HG03457 (cell line): ENCODE measurements around the gene ZMYND11.
A peak's percentile ranks its signal among the peaks of the same experiment; 100 is the strongest.
"Not testable (repeated sequence)": the region's sequence is repeated elsewhere in the genome, so short reads cannot be mapped to it uniquely, and the experiment has no call there.

Experiments used
- ATAC-seq: cut with Tn5 transposase; IDR thresholded peaks from one replicate; pipeline ENCODE4 v1.9.1; 2021; ENCODE audit warnings: moderate number of reproducible peaks; ENCODE audit not compliant: unreplicated experiment

ZMYND11 gene

DNA sequence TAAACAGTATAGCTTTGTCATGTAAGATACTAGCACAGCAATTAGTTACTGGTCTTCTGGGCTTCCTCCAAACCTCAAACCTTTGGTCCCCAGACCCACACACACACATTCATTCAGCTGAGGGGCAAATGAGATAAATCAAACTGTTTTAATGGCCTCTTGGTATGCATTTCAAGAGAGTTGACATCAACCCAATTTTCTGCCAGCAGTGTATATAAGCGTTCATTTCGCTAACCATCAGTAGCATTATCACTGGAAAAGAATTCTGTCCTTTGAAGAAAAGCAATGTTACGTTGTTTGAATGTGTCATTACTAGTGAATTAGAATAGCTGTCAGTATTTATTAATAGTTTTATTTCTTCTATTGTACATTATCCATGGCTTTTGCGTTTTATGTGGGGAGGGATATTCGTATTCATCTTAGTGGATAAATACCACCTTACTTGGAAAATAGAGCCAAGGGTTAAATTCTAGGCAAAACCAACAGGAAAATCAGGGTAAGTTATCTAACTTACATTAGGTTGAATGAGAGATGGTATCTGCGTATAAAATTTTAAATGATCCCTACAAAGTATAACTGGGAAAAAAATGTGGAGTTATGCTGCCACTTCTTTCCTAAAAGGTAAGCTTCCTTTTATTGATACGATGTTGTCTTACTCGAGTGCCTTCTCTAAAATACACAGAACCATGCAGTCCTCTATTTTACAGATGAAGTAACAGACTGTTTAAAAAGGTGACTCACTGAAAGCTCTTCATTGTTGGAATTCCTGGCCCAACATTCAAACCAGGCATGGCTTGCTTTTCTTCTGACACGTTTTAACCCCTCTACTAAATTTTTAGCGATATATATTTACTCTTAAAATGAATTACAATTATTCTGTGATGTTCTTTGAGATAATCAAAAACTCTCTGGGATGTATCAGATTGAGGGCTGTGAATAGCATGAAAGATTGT is 2.0 kb upstream of the ZMYND11 start:
- ATAC-seq, result no peak

GRCh38 chr10:134247-135131 is 766 bp upstream of the ZMYND11 start:
- ATAC-seq, result peak; percentile 35

DNA sequence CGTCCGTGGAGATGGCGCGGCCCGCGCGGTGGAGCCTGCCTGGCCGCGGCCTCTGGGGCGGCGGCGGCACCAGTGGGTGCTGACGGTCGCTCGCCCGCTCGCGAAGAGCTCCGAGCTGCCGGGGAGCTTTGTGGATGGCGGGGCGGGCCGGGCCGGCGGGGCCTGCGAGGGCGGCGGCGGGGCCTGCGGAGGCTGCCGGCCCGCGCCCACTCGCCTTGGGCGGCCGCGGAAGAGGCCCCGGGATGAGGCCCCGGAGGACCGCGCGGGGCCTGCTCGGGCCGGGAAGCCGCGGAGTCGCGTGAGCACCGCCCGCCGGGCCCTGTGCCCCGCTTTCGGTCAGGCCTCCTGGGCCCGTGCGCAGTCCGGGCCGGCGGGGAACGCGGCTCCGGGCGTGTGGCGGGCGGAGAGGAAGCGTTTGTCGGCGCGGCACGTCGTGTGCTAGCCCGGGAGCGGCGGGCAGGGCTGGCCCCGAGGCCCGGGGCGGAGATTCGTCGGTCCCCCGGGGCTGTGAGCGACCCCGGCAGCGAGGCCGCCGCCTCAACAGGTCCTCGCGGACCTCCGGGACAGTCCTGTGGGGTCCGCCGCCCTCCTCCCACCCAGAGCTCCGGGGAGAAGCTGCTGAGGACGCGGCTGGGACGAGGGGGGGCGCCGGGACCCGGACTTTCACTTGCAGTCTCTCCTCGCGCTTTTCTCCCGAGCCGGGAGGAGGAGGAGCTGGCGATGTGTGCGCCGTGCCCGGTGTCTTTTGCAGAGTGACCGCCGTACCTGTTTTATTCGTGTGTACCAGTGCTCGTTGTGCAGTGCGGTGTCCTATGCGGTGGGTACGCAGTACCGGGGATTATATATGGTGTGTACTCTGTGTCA is 578 bp downstream of the ZMYND11 start:
- ATAC-seq, result peak; percentile 23

- ATAC-seq, result peak; percentile 19
Measured at GRCh38 chr10:136465-136762, 1.2 kb downstream of the ZMYND11 start.

DNA sequence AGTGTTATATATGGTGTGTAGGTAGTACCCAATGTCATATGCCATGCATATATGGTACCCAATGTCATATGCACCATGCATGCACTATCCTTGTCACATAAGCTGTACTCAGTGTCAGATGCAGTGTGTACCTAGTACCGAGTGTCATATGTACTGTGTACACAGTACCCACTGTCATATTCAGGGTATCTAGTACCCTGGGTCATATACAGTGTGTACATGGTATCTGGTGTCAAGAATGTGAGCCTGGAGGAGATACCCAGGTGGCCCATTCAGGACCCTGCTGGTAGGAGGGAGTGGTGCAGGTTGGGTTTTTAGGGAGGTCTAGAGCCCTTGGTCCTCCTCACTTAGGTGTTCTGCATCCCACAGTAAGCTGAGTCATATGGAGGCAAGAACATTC is 1.8 kb downstream of the ZMYND11 start:
- no peak for ATAC-seq

DNA sequence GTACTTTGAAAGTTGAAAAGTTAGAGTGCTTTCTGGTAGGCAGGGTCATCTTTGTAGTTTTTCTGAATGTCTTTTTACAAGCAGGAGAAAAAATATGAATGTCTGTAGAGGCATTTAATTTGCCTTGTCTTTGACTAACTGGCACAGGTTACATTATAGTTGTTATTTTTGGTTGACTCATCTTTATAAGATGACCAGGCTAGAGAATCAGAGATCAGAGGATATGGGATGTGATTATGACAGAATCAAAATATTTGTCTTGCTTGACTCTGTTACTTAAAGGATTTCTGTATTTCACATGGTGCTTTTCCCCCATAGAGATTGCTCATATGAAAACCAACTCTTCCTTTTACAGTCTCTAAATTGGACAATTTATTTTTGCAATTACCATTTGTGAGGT is 2.4 kb downstream of the ZMYND11 start:
- ATAC-seq, result no peak

DNA sequence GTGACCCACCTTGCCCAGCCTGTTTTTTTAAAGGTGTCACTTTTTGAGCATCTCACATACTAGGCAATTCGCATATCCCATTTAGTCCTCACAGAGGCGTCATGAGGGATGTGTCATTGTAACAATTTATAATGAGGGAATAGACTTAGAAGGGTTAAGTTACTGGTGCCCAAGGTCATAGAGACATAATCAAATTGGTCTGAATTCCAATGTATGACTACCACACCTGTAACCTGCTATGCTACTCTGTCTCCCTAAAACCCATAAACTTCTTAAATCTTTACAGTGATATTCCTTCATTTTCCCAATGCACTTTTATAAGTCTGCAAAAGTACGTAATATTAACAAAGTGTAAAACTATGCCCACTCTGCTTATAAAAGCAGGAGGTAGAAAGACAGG is 7.1 kb downstream of the ZMYND11 start:
- no peak for ATAC-seq

DNA sequence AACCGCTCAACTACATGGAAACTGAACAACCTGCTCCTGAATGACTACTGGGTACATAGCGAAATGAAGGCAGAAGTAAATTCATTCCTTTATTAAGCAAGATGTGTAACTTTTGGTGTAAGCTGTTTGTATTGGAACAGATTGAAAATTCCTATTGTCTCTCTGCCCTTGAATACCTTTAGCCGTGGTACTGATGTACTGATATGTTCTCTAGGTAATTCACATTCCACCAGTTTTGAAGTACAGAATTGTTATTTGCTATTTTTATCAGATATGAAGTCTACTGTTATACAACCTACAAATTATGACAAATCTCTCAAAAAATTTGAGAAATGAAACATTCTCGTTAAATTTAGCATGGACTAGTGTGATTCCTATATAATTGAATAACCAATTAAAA is 17.7 kb downstream of the ZMYND11 start:
- ATAC-seq, result no peak

DNA sequence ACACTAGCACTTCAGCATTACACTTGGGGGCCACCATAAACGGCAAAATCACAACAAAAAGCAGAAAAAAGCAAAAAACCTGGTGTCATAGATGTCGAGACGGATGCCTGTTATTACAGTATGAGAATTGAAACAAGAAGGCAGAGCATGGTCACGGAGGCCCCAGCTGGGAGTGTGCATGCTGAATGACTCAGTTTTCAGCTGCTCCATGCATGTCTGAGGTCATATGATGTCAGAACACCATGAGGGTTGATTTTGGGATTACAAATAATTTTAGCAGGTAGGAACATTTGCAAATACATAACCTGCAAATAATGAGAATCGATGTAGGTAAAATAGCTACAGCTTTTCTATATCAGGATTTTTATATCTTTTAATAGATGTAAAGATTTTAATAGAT is 19.1 kb downstream of the ZMYND11 start:
- ATAC-seq, result no peak

GRCh38 chr10:167383-167782 is 32.1 kb downstream of the ZMYND11 start:
- no peak for ATAC-seq

DNA sequence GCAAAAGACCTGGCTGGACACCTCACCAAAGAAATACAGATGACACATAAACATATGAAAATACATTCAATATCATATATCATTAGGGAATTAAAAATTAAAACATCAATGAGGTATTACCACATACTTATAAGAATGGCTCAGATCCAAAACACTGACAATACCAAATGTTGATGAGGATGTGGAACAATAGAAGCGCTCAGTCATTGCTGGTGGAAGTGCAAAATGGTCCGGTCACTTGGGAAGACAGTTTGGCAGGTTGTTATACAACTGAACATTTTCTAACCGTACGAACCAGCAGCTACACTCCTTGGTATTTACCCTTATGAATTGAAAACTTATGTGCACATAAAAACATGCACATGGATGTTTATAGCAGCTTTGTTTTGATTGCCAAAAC is 38.5 kb downstream of the ZMYND11 start:
- no peak for ATAC-seq

DNA sequence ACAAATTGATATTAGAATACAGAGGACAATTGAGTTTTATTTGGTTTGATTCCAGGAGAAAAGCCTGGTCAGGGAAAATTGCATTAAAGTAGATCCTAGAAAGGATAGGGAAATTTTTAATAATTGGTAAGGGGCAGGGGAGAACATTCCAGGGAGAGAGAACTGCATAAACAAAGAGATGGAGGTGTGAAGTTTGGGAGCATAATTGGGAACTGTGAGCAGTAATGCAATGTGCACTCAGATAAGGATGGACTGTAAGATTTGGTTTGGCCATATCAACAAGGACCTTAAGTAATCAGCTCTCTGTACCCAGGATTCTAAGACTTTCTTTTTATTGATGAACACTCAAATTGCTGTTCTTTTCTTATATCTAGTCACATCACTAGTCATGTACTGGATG is 41.4 kb downstream of the ZMYND11 start:
- no peak for ATAC-seq

- ATAC-seq, result no peak
Measured at GRCh38 chr10:178208-178607, 43.0 kb downstream of the ZMYND11 start.

DNA sequence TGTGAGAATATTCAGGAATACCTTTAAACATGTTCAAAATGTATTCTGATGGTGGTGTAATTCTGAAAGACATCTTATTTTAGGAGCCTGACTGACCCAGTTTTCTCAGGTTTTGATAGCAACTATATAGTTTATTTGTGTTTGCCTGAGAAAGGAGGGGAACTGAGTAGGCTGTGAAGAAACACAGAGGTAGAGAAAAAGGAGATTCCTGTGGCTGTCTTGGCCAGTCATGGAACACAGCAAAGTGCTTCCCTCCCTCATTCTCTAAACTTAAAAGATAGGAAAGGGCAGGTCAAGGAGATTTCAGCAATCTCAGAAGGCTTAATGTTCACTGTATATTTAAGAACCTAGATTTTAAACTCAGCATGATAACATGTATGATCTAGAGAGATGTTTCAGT is 43.5 kb downstream of the ZMYND11 start:
- ATAC-seq, result no peak

DNA sequence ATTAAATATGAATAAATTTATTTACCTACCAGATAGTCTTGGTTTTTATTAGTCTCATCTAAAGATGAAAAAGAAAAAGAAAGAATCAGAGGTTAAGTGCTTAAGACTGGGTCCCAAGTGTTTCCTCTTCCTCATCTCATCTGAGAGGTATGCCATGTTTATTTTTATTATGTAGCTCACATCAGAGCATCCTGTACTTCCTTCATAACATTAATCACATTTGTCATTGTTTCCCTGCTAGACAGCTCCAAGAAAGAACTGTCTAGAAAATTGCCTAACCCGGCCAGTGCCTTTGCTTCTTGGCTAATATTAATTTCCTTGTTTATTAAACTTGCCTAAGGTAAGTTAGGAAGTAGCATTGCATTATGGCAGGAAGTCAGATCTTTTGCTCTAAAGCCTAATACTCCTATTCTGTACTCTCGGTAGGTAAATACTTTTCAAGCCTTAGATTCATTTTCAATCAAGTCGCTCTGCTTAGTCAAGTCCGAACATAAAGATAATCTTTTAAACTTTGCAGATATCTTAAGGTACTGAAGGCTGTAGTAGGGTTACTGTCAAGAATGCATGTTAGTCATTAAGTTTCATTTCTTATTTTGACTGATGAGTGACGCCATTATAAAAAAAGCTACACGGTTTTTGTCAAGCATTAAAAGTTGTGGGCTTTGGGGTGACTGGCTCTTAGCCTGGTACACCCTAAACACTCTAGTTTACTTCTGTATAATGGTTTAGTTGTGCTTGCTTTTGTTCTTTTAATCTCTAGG is 47.4 kb downstream of the ZMYND11 start:
- ATAC-seq, result no peak

DNA sequence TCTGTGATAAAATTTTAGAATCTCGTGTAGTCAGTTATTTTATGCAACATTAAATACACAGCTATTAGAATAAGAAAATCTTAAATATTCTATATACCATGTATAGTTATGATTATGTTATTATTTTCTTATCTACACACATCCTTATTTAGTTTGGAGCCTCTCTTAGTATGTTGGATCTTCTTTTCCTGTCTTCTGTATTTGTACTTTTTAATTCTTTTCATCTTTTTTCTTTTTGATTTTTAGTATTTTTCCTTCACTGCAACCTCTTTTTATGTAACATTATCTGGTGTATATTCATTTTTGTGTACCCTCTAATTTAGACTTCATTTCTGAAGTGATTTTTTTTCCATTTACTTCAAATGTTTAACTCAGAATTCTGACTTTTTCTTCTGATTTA is 48.9 kb downstream of the ZMYND11 start:
- no peak for ATAC-seq

DNA sequence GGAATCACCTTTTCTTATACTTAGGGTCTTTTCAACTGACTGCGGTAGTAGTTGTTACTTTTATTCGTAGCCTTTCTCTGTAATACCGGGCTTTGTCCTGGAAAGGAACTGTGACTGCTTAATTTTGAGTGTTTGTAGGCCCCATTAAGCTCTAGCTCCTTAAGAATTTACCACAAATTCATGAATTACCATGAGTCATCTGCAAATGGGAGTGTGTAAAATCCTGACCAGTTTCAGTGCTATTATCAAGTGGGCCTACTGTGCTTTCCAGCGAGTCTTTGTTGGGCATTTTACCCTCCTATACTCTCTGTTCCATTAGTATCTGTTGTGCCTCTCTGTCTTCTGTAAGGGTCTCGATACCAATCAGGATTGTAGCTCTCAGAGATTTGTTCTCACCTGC is 49.7 kb downstream of the ZMYND11 start:
- ATAC-seq, result no peak

DNA sequence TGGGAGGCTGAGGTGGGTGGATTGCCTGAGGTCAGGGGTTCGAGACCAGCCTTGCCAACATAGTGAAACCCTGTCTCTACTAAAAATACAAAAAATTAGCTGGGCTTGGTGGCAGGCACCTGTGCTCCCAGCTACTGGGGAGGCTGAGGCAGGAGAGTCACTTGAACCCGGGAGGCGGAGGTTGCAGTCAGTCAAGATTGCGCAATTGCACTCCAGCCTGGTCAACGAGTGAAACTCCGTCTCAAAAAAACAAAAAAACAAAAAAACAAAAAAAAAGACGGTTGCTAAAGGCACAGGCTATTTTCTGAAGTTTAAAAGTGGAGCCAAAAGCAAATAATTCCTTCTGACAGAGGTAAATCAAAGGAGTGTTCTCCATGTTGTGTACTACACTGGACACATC is 50.3 kb downstream of the ZMYND11 start:
- ATAC-seq, result not testable (repeated sequence)

GRCh38 chr10:186911-187310 is 51.7 kb downstream of the ZMYND11 start:
- ATAC-seq, result no peak

DNA sequence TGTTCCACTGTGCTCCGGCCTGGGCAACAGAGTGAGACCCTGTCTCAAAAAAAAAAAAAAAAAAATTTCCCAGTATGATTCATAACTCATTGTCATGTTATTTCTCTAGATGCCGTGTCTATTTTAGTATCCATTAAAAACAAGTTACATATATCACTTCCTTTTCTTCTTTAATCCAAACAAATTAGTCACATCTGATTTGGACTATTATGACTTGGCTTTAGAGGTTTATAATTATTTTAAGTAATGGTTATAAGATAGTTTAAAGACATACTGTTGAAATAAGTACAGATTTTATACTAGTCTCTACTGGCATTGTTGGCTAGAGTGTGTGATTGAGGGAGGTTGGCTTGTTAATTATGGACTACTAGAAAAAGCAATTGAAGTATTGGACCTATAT is 53.3 kb downstream of the ZMYND11 start:
- no peak for ATAC-seq
